GM12874 (cell line): ENCODE measurements around the gene RANBP10.

Experiments
- TF ChIP-seq, protein P1 (sequence below): IDR thresholded peaks from 2 replicates; pipeline ENCODE4 v1.5.1; 2011; ENCODE audit warnings: low read depth, mild to moderate bottlenecking, control low read depth, low read length, moderate library complexity; ENCODE audit not compliant: insufficient read depth

RANBP10 gene

DNA sequence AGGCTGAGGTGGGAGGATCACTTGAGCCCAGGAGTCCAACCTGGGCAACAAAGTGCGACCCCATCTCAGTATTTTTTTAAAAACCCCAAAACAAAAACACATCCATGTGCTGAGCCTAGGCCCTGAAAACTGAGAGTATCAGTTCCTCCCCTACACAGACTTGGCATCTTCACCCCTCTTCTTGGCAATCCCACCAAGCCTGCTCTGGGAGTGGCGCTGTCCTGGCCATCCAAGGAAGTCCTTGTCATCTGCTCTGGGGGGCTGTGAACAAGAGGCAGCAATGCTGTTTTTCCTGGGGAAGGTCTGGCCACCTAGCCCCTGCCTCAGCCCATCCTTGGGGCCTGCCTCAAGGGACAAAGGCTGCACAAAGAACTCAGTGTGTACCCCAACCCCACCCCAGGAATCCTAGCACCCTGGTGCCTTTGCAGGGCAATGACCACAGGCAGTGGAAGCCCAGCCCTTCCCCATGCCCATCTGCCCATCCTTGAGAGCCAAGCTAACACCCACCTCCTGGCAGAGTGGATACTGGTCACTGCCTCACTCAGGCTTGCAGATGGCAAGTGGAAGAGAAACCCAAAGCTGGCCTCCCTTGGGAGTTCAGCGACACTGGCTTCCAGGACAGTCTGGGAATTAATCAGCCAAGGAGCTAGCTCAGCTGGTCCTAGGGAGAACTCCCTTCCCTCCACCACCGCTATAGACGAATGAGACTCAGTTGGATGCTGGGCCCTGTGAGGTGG lies 72.5 kb downstream of the RANBP10 start:
- TF ChIP-seq, protein P1, sequence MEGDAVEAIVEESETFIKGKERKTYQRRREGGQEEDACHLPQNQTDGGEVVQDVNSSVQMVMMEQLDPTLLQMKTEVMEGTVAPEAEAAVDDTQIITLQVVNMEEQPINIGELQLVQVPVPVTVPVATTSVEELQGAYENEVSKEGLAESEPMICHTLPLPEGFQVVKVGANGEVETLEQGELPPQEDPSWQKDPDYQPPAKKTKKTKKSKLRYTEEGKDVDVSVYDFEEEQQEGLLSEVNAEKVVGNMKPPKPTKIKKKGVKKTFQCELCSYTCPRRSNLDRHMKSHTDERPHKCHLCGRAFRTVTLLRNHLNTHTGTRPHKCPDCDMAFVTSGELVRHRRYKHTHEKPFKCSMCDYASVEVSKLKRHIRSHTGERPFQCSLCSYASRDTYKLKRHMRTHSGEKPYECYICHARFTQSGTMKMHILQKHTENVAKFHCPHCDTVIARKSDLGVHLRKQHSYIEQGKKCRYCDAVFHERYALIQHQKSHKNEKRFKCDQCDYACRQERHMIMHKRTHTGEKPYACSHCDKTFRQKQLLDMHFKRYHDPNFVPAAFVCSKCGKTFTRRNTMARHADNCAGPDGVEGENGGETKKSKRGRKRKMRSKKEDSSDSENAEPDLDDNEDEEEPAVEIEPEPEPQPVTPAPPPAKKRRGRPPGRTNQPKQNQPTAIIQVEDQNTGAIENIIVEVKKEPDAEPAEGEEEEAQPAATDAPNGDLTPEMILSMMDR = no peak

DNA sequence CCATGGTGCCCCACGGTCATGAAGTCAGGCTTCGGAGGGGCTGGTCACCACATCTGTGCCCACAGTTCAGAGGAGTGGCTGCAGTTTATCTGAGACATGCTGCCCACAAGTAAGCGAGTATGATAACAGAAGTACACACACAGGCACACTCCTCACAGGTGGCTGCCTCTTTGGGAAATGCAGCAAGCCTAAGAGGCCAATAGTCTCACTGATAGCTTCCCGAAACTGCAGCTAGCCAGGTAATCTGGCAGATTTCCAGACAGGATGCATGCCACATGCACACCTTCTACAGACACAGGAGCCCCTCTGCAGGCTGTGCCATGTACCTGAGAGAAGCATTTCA lies 74.6 kb downstream of the RANBP10 start:
- TF ChIP-seq, protein P1 = no peak

GRCh38 chr16:67731071-67731752 lies 75.1 kb downstream of the RANBP10 start:
- TF ChIP-seq, protein P1 = no peak

GRCh38 chr16:67730326-67730725 lies 76.0 kb downstream of the RANBP10 start:
- TF ChIP-seq, protein P1 = no peak

DNA sequence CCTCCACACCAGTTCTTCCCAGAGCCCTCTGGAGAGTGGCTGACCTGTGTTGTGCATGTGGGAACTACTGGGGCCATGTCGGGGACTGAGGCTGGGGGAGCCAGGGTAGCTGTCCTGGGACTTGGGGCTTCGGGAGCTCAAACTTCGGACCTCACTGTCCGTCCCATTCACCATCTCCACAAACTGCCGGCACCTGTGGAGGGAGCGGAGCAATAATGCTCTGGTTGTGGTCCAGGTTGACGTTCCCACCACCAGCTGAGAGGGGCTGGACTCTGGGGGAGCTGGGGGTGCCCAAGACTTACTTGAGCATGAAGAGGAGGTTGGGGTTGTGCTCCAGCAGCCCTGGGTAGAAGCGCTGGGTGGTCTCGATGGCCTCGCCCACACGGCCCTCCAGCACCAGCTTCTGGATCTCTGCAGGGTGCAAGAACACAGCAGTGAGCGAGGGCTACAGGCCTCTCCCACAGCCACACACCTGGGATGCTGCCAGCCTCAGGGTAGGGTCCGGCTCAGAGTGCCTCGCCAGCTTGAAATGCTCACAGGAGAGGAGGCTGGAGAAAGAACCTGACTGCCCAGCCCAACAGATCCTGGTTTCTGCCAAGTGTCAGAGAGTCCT lies 76.6 kb downstream of the RANBP10 start:
- TF ChIP-seq, protein P1 = no peak

GRCh38 chr16:67727521-67728485 lies 78.6 kb downstream of the RANBP10 start:
- TF ChIP-seq, protein P1 = no peak
